A673 (cell line): ENCODE results near the gene SLC35E3. TPM values are rescaled to one million over a fixed set of nuclear protein-coding genes. Genes with fewer than 3 reads are reported as not detected.

Experiments used
- BruUV-seq: library from RNA; stranded (reverse); fragments of 400-500 nt; replicated peaks from 2 replicates; lab custom pipeline; 2021; lab: Mats Ljungman, UMichigan
- CTCF ChIA-PET: fragments of 300-600 bp; sonication (Branson Sonifier 250); formaldehyde crosslinking; loops from one replicate; lab custom pipeline; 2022; ENCODE audit warnings: antibody characterized with exemption; lab: Charles Lee
- POLR2A ChIA-PET: fragments of 300-600 bp; sonication (Branson Sonifier 250); formaldehyde crosslinking; loops from one replicate; lab custom pipeline; 2022; ENCODE audit warnings: antibody characterized with exemption; ENCODE audit not compliant: low non-redundant PET; lab: Charles Lee
- DNase-seq: peaks from one replicate; pipeline ENCODE4 v3.0.0-alpha.2; 2015; ENCODE audit warnings: low spot score
- H3K27ac ChIP-seq: fragments of 200-600 bp; sonication (generic); 2 replicates; pipeline ENCODE4 v1.5.1; 2016; ENCODE audit warnings: mixed run types, low read depth, mild to moderate bottlenecking, mixed read lengths, antibody characterized with exemption, low read length; ENCODE audit not compliant: poor library complexity, severe bottlenecking
- H3K27me3 ChIP-seq: fragments of 200-600 bp; sonication (generic); replicated peaks from 2 replicates; pipeline ENCODE4 v1.6.1; 2017; ENCODE audit warnings: mixed run types, low read depth, mild to moderate bottlenecking, mixed read lengths, antibody characterized with exemption, low read length; ENCODE audit not compliant: insufficient read depth, poor library complexity
- H3K36me3 ChIP-seq: fragments of 200-600 bp; sonication (generic); 2 replicates; pipeline ENCODE4 v1.6.1; 2016; ENCODE audit warnings: mixed run types, mild to moderate bottlenecking, mixed read lengths, antibody characterized with exemption, low read length; ENCODE audit not compliant: insufficient read depth, poor library complexity, severe bottlenecking
- H3K4me1 ChIP-seq: fragments of 200-600 bp; sonication (generic); 2 replicates; pipeline ENCODE4 v1.6.1; 2017; ENCODE audit warnings: mixed run types, mild to moderate bottlenecking, mixed read lengths, antibody characterized with exemption, low read length; ENCODE audit not compliant: insufficient read depth, poor library complexity, severe bottlenecking
- H3K4me3 ChIP-seq: fragments of 200-600 bp; sonication (generic); 2 replicates; pipeline ENCODE4 v1.5.1; 2016; ENCODE audit warnings: low read depth, mixed run types, mild to moderate bottlenecking, mixed read lengths, low read length; ENCODE audit not compliant: poor library complexity, severe bottlenecking
- H3K9me3 ChIP-seq: fragments of 200-600 bp; sonication (generic); 2 replicates; pipeline ENCODE4 v1.6.1; 2016; ENCODE audit warnings: mixed run types, low read depth, mild to moderate bottlenecking, mixed read lengths, antibody characterized with exemption, low read length; ENCODE audit not compliant: poor library complexity, severe bottlenecking
- CTCF ChIP-seq: fragments of 300-800, 200-600 bp; sonication (generic); conservative IDR thresholded peaks from 2 replicates; pipeline ENCODE4 v1.5.1; 2017; ENCODE audit warnings: low read depth, mild to moderate bottlenecking, antibody characterized with exemption, low read length, moderate library complexity, mixed read lengths
- EZH2 ChIP-seq: fragments of 200-600 bp; sonication (generic); IDR thresholded peaks from 2 replicates; pipeline ENCODE4 v1.6.1; 2017; ENCODE audit warnings: borderline replicate concordance, low read depth, mild to moderate bottlenecking, mixed read lengths, antibody characterized with exemption, low read length; ENCODE audit not compliant: poor library complexity, severe bottlenecking
- intact Hi-C: fragments of 100-400 bp; cut with micrococcal nuclease; formaldehyde crosslinking; loops from one replicate; pipeline ENCODE4 v1.10.0; 2022; ENCODE audit not compliant: unreplicated experiment
- total RNA-seq: library from RNA; stranded (reverse); gene quantifications from 2 replicates; pipeline ENCODE4 v1.2.3, GENCODE V29; 2021

SLC35E3 gene
- total RNA-seq, 1 experiment from 2014 or later, result 10.1 TPM

- DNase-seq, result no peak
- Histone ChIP-seq H3K27me3 (no peaks in the 10 kb centered on the region), H3K4me1 (no peaks in the 10 kb centered on the region), H3K9me3 (no peaks in the 10 kb centered on the region), H3K4me3 (no peak overlapping the region), H3K27ac (no peak overlapping the region), H3K36me3 (peaks cover 62% of the 10 kb centered on the region)
- POLR2A ChIA-PET, result no interaction called here
- CTCF ChIA-PET, result no interaction called here
- TF ChIP-seq EZH2, result no peak
- no peak for TF ChIP-seq CTCF
- BruUV-seq, result no TSS peak
- intact Hi-C loops, result no loop called here
Measured at GRCh38 chr12:68733661-68734071, 12.3 kb upstream of the SLC35E3 start.

- peaks cover 33% of the 10 kb centered on the region for H3K36me3 ChIP-seq
- intact Hi-C loops, result no loop called here
- POLR2A ChIA-PET, result interaction anchor here (0.5 kb wide), 1 partner anchor 458 kb away, joined by 3 read pairs; no protein-coding TSS in a partner anchor
- no peak overlapping the region for H3K4me3 ChIP-seq
- H3K27ac ChIP-seq, result no peak overlapping the region
- no peak for DNase-seq
- no peaks in the 10 kb centered on the region for H3K9me3 ChIP-seq
- CTCF ChIA-PET, result no interaction called here
- no TSS peak for BruUV-seq
- TF ChIP-seq EZH2 (no peak), CTCF (no peak)
- H3K4me1 ChIP-seq, result no peaks in the 10 kb centered on the region
- H3K27me3 ChIP-seq, result no peaks in the 10 kb centered on the region
Measured at GRCh38 chr12:68739891-68740290, 6.1 kb upstream of the SLC35E3 start.

- peaks cover 14% of the 10 kb centered on the region for H3K4me1 ChIP-seq
- TF ChIP-seq CTCF, result no peak
- no peak for TF ChIP-seq EZH2
- H3K4me3 ChIP-seq, result no peak overlapping the region
- H3K27ac ChIP-seq, result no peak overlapping the region
- POLR2A ChIA-PET, result no interaction called here
- intact Hi-C loops, result no loop called here
- H3K9me3 ChIP-seq, result no peaks in the 10 kb centered on the region
- H3K36me3 ChIP-seq, result peaks cover 9% of the 10 kb centered on the region
- no TSS peak for BruUV-seq
- CTCF ChIA-PET, result no interaction called here
- no peak for DNase-seq
- H3K27me3 ChIP-seq, result no peaks in the 10 kb centered on the region
Measured at GRCh38 chr12:68743356-68743755, 2.6 kb upstream of the SLC35E3 start.
